Measurements from ENCODE around the gene CTNNA2.

Gene CTNNA2

DNA sequence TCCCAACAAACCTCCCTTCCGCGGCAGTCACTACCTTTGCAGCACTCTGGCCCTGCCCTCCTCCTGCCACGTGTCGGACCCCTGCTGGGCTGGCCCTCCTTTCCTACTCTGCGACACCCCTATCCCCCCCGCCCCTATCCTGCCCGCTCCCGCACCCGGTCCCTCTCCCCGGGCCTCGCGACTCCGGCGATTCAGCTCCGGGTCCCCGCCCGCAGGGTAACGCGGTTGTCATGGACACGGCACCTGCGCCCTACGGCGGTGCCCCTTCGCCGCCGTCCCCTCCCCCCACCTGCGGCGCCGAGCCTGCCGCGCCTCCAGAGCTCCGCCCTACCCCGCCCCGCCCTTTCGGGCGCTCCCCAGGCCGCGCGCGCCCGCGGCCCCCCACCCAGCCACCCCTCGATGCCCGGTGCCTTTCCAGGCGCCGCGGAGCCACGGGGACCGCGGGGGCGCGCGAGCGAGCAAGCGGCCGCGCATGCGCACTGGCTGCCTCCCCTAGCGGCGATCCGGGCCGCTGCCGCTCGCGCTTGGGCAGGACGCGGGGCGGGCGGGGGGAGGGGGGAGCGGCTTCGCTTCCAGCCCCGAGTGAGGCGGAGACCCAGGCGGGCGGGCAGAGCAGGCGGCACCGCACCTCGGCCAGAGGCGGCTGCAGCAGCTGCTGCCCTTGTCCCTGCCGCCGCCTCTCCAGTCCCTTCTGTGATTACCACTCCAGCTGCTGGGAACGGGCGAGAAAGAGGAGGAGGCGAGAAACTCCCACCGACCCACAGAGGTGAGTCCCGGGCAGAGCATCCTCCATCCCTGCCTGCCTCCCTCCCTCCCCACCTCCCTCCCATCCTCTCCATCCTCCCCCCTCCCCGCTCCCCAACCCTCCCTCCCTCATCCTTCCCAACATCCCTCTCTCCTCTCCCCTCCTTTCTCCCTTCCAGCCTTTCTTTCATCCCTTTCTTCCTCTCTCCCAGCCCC is at the start of gene CTNNA2:
Gene CTNNA2 (plus strand): TSS at position 610 of the 960 bp plus-strand sequence.
- DNase-seq: peak; percentile 5

DNA sequence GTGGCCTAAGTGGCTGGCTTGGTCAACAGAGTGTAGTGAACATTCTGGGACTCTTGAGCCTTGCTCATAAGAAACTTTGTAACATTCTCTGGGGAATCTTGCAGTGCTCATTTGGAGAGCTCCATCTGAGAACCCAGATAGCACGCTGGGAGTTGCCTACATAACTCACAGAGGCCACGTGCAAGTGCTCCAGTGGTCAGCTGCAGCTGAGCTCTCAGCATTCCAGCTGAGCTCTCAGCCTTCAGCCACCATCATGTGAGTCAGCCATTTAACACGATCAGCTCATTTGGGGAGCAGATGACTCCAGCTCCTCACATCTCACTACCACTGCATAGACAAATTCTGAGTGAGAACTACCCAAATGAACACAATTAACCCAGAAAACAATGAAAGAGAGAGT is 25.5 kb upstream of the CTNNA2 start:
- DNase-seq: no peak

DNA sequence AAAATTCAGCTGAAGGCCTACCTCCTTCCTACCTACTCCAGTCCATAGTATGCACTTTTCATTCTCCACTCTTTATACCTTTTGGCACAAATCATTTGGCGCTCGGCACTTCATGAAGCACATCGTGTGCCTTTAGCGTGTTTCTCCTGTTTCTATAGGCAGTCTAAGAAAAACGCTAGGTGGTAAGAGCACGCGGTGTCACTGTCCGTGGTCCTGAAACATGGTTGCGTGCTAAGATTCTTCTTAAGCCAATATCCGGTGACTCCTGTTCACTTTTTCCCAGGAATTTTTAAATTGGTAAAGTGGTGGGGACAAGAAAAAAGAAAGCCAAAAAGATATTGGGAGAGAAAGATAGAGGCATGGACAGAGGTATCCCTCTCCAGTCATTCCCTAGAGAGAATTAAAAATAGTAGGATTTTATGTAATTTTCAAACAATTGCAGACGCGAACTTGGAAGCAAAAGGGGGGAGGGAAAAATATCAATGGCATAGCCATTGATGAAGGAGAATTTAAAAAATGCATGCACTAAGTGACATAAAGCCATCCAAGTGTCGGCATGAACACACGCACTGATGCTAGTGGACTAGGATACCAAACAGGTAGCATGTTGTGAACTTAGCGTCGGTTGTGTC is 1.4 kb upstream of the CTNNA2 start:
- DNase-seq: no peak

DNA sequence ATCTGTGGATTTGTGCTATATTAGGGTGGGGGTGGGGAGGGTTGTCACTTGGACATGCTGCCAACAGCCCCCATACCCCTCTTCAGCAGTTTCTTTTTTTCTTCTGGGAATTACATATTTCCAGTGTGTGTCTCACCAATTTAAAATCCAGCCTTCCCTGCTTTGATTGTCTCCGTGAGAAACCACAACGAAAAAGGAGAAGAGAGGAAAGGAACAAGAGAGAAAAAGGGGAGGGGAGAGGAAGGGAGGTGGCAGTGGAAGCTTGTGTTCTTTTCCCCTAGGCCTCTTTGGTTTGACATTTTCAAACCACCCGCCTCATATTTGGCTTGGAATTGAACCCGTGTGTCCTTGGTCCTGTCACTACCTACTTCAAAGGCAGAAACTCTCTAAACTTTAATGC is 860 bp downstream of the CTNNA2 start:
- DNase-seq: no peak

DNA sequence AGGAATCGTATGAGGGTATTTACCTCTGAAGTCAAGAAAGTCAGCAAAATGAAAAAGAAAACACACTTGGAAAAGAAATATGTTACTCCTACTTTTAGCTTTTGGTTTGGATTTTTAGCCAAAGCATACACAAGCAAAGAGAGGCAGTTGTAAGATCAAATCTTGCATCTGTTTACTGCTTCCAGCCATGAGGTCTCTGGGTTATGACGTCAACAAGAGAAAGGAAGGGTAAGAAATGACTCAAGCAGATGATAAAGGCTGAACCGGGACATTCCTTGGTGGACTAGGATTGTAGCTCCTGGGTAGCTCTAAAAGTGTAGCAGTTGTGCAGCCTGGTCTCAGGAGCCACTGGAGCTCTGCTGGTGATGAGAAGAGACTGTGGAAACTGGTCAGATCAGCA is 16.8 kb downstream of the CTNNA2 start:
- DNase-seq: no peak

DNA sequence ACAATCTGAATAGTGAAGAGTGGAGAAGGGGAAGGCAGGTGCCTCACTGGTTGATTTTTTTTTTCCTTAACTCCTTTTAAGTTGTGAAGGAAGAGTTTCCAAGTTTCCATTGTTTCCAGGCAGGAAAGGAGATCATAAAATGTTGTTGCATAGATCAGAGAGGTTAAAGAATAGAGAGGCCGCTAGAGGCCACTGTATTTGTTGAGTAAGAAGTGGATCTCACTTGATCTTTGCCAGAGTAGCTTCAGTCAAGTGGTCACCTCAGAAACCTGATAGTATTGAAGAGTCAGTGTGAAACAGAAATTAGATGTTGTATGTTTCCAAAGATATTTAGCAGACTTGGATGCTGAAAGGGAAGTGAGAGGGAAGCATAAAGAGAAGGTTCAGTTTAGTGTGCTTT is 17.6 kb downstream of the CTNNA2 start:
- DNase-seq: no peak

DNA sequence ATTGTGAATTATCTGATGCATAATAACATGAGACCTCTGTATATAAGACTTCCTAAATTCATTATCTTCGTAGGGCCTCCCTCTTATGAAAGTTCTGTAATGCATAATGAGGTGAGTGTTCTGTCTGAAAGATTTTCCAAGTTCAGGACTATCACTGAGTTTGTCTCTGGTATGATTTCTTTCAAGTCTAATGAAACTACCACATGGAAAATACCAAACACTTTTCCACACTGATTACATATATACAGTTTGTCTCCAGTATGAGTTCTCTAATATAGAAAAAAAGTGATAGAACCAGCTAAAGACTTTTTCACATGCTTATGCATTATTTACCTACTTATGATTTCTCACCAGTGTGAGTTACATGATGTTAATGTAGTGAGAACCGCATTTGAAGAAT is 34.7 kb downstream of the CTNNA2 start:
- DNase-seq: no peak

DNA sequence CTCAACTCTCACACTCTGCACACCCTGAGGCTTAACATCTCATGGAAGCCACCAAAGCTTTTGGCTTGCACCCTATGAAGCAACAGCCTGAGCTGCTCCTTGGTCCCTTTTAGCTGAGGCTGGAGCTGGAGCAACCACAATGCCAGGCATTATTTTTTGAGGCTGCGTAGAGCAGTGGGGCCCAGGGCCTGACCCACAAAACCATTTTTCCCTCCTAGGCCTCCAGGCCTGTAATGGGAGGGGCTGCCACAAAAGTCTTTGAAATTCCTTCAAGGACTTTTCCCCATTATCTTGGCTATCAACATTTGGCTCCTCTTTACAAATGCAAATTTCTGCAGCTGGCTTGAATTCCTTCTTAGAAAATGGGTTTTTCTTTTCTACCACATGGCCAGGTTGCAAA is 39.8 kb downstream of the CTNNA2 start:
- no peak for DNase-seq

DNA sequence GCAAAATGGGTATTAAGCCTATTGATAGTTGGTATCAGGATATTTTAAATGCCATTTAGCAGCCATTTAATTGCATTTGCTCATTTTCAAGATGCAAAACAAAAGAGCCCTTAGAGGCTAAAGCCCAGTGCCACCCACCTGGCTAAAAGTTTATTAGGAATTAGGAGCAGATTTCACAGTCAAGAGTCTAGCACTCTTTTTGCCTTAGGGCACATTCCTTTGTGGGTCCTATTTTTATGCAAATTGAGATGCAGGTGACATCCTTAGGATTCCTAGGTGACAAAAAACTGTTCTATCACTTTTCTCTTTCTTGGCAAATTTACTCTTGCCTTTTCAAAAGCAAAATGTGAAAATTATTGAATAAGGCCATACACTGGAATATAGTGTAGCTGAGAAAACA is 42.0 kb downstream of the CTNNA2 start:
- no peak for DNase-seq

DNA sequence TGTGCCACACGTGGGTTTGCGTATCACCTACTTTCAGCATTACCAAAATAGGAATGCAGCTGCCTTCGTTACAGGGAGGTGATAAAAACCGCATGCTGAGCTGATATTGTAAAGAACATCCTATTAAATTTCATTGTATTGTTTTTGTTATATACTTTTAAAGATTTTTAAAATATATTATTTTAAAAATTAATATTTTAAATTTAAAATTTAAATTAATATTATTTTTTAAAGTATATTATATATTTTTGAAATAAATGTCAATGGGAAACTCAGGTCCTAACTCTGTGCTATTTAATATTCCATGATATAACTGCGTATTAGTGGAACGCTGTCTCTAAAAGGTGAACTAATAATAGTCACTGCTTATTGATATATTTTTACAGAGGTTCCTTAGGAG is 51.2 kb downstream of the CTNNA2 start:
- DNase-seq: no peak

DNA sequence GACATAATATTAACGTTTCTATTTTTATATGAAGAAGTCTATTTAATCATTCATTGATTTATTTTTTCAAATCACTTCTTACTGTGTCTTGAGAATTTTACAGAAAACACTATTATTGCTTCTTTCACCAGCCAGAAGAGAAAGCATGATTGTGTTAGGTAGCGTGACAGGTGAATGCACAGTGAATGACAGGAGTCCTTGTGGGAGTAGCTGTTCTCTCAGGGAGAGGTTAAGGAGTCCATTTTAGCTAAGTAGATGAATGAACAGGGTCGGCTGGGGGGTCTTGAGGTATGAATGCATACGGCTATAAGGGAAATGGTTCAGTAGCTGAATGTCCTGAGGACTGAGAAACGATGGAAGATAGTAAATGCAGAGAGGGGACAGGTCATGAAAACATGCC is 56.2 kb downstream of the CTNNA2 start:
- no peak for DNase-seq

DNA sequence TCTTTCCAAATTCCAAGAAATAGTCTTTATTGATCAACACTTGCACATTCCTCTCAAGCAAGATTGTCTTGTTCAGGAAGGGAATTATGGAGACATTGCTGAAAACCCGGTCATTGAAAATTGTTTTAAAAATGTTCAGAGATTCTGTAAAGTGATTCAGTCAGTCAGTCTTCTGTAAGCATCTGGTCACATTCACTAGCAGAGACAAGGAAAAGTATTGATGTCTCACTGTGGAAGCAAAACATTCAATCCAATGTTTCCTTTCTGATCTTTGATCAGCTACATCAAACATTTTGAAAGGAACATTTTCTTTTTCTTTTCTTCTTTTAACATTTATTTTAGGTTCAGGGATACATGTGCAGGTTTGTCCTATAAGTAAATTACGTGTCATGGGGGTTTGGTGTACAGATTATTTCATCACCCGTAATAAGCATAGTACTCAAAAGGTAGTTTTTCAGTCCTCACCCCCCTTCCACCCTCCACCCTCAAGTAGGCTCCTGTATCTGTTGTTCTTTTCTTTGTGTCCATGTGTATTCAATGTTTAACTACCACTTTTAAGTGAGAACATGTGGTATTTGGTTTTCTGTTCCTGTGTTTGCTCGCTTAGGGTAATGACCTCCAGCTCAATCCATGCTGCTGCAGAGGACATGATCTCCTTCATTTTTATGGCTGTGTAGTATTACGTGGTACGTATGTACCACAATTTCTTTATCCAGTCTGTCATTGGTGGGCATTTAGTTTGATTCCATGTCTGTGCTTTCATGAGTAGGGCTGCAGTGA is 61.2 kb downstream of the CTNNA2 start:
- no peak for DNase-seq

DNA sequence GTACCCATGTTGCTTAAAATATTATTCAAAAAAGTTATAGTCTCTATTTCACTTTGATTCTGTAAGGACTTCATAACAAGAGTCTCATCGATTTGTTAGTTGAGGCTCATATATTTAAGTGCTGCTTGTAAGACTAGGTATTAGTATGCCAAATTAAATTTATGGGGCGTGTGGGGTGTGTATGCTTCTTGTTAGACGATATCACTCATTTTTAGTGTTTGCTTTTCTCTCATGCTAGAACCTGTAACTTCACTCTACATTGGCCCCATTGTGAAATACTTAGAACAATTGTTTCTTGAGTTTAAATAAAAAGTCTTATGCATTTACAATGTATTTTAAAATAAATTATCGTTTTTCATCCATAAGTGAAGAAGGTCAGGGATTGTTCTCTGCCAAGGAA is 63.6 kb downstream of the CTNNA2 start:
- no peak for DNase-seq

DNA sequence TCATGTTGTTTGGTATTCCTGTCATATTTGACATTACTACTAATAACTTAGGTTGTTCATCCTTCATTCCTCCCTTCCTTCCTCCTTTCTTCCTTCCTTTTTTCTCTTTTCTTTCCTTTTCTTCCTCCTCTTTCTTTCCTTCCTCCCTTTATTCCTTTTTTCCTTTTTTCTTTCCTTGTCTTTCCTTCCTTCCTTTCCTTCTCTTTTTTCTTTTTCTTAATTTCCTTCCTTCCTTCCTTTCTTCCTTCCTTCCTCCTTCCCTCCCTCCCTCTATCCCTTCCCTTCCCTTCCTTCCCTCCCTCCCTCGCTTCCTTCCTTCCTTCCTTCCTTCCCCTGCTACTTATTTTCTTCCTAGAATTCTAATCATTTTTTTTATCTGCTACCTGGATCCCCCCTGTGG is 66.1 kb downstream of the CTNNA2 start:
- no peak for DNase-seq

DNA sequence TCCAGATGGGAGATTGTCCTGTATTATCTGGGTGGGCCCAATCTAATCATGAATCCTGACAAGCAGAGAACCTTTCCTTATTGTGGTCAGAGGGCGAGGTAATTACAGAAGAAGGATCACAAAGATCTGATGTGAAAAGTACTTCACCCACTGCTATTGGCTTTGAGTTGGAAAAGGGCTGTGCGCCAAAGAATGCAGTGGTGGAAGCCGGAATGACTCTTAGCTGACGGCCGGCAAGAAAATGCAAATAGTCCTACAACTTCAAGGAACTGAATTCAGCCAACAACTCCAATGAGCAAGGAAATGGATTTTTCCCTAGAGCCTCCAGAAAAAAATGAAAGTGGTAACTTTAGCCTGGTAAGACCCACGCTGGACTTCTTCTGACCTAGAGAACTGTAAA is 67.3 kb downstream of the CTNNA2 start:
- DNase-seq: no peak

DNA sequence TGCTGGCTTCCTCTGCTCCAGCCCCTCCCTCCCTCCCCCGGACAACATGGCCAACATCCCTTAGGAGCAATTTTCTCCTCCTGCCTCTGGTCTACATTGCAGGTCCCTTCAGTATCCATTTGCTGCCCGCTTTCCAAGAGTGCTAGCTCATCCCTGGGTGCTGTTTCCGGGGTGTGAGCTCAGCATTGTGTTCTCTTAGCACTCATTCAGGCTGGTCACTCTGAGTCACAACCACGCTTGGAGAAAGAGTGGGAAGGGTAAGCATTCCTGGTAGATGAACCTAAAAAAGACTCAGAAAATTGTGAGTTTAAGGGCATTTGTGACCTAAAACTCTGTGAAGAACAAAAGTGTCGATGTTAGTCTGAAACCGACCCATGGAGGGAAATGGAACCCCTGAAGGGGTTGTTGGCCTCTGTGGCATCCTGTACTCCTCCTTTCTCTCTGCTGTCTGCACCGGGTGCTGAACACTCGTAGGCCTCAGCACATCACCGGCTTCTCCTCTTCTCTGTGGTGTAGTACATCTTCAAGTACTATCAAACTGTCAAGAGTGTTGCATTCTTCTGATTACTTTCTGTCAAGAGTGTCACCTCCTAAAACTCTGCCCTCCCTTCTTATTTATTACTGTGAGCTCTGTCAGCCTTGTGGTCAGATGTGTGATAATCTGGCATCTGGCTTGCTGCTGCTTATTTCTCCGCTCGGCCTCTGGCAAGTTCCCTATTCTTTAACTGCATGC is 73.0 kb downstream of the CTNNA2 start:
- DNase-seq: no peak

DNA sequence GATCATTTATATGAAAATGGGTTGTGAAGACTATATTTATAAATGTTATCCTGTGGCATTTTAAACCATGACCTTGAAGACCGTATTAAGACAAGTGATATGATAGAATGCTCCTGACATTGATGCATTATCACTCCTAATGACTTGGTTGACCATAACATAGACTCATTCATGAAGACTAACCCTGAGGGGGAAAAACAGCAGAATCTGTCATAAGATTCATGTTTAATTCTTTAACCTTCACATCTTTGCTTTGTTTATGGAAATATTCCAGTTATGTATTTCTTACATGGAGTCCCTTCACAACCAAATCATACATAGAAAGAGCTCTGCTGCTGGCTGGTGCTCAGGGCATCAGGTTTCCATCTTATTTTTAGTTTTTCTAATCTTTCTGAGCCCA is 78.4 kb downstream of the CTNNA2 start:
- no peak for DNase-seq

DNA sequence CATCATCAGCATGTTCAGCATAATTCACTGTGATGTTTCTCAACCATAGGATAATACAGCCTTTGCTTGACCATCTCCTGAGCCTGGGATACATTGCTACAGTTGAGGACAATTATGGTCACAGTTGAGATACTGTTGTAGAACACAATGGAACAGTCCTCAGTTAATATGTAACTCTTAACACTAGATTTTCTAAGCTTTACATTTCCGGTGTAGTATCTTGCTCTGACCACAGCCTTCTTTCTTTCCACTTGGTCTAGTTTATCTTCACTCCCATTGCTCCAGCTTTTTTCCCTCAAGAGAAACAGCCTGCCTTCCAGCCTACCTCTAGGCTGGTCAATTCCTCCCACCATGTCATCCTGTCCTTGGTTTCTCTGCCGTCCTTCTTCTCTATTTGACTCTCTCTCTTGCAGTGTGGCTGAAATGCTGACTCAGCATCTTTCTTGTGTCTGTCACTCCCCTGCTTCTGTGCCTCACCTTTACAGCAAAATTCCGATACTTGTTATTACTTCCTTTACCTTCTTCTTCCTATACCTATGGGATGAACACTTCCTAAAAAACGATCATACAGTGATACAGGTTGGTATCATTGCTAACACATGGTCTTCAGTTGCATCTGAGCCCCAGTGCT is 80.5 kb downstream of the CTNNA2 start:
- DNase-seq: no peak

DNA sequence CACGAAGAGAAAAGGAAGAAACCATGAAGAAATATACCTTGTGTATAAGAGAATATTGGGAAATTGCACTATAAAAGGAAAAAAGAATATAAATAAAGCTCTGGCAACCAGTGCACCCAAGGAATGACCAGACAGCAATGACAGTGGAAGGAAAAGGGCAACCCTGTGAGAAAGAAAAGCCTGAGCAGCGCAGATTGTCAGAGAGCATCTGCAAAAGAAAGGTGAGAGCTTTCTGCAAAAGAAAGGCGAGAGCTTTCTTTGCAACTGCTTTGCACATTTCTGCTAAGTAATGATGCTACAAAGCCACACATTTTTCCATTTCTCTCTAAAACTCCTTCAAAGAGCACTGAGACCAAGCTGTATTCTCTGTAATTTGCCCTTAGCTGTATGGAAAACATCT is 83.6 kb downstream of the CTNNA2 start:
- DNase-seq: no peak

DNA sequence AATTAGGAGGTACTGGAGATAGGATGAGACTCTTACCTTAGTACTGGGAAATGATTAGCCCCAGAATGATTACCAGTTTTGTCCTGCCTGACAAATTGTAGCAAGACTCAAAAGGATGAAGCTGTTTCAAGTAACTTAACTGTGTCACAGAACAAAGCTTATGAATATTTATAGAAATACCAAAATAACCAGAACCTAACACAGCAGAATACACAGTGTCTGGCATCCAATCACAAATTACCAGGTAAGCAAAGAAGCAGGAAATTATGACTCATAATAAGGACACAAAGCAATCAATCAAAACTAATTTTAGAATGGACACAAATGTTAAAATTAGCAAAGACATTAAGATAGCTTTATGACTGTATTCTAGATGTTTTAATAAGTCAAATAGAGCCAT is 91.9 kb downstream of the CTNNA2 start:
- no peak for DNase-seq

DNA sequence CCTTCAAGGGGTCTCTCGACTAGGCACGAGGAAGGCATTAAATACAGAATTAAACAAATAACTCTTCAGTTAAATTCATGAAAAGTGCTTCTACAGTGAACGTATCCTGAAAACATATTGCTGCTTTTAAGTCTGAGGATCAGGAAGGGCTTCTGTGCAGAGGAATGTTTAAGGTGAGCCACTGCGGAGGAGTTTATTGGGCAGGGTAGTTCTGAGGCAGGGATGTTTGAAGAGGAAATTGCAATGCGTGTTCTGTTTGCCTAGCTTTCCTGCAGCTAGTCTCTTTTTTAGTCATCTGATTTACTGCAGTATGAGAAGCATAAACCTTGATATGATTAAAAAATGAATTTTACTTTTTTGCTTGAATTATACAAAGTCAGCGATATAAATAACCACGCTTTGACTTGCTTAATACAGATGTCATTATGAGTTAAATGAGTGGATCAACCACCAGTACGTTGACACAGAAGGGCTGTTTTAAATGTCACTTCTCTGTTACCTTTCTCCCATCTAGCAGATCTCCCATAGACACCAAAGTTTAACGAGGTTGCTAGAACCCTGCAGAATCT is 98.7 kb downstream of the CTNNA2 start:
- no peak for DNase-seq

DNA sequence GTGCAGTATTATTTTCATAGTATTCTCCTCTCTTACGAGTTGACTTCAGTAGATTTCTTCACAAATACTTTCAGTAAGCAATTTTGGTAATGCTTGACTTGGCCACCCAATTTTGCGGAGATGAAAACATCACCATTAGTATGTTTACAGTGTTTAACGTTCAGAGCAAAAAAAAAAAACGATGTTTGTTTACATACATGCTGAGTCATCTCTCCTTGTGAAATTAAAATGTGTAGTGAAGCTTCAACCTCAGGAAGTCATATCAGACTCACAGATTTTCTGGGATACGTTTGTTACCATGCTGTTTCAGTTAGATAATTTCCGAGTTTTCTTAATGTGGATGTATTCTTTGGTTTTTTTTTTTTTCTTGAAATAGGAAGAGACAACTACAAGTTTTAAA is 100.1 kb downstream of the CTNNA2 start:
- no peak for DNase-seq
